Glomerular visceral epithelial cell (primary cell): ENCODE data around the gene SNX17.
"Not testable (repeated sequence)": the region's sequence is repeated elsewhere in the genome, so short reads cannot be mapped to it uniquely, and the experiment has no call there.

Source experiments
- DNase-seq: peaks from one replicate; pipeline ENCODE4 v3.0.0-alpha.2; 2016; ENCODE audit errors: extremely low spot score

SNX17 gene

GRCh38 chr2:27370026-27370815 lies at the start of gene SNX17, which contains the start of gene EIF2B4:
Gene SNX17, plus strand, starts transcription at chr2:27370616. Its CDS starts 128 bp downstream, at chr2:27370744.
Gene EIF2B4, minus strand, starts transcription at chr2:27370338. Its CDS starts 24 bp downstream, at chr2:27370314.
- peak; percentile 98 for DNase-seq

DNA sequence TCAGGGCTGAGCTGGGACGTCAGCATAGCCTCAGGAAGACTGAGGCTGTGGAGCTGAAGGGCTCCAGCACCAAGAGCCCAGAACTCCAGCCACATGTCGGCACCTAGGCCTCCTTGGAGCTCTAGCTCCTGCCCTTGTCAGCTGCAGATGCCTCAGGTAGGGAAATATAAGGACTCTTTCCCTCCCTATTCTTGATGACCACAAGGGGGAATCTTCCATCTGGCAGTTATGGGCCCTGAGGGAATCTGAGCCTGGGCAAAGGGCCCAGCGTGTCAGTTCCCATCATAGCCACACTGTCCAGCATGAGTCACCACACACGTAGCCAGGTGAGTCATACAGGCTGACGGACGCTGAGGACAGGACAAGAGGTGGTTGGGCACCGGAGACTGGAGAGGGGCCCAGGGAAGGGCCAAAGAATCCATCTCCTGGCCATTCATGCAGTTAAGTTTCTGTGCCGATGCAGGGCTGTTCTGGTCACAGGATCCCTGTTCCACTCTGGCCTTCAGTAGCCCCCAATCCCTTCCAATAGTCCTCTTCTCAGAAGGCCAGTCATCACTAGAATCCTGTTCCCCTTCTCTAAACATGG lies 49.4 kb upstream of the SNX17 start:
- DNase-seq: peak; percentile 98

DNA sequence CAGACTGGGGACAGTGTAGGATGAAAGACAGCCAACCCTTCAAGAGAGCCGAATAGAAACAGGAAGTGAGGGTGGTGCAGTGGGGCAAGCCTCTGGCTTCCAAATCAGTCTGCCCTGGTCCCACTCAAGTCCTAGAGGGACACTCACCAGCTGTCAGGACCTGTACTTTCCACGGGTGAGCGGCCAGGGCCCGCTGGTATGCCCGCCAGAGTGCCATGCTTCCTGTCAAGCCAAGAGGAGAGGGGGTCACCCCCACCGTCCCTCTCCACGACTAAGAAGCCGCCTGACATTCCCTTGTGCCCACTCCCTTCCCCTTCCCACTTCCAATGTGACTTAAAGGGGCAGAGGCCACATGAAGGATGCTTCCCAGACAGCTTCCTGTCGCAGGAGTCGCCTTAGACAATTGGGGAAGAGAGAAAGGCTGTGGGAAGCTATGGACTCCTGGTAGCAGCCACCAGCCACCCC lies 48.1 kb upstream of the SNX17 start:
- DNase-seq: peak; percentile 28

GRCh38 chr2:27322766-27323595 lies 47.4 kb upstream of the SNX17 start, which contains the start of gene MPV17:
Gene MPV17, minus strand, starts transcription at chr2:27323097. Its CDS starts 580 bp downstream, at chr2:27322517.
- DNase-seq: peak; percentile 89

- DNase-seq: peak; percentile 8
Measured at GRCh38 chr2:27323596-27324285, 46.7 kb upstream of the SNX17 start.

GRCh38 chr2:27324720-27325119 lies 45.7 kb upstream of the SNX17 start:
- no peak for DNase-seq

- no peak for DNase-seq
Measured at GRCh38 chr2:27335311-27335710, 35.1 kb upstream of the SNX17 start.

DNA sequence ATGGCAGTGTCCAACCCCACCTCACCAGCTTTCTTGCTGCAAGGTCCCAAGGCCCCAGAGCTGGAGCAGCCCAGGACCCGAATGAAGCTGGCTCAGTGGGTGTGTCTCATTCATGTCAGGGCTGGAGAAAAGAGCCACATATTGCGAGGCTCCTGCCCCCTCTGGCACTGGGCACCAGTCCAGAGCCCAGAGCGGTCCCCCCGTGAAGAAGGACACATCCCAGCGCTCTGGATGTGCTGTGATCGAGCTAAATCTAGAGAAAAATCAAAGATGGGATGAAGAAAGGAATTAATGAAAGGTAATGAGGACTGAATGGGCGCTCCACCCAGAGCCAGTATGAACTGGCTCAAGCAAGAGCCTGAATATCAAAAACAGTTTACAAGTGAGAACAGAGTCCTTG lies 34.2 kb upstream of the SNX17 start:
- DNase-seq: no peak

DNA sequence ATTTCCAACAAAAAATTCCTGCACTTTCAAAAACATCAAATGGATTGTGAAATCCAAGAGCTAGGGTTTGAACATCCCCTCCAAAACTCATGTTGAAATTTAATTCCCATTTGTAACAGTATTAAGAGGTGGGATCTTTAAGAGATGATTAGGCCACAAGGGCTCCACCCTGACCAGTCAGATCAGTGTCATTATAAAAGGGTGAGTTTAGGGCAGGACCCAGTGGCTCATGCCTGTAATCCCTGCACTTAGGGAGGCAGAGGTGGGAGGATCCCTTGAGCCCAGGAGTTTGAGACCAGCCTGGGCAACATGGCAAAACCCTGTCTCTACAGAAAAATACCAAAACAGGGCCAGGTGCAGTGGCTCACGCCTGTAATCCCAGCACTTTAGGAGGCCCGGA lies 22.8 kb upstream of the SNX17 start:
- no peak for DNase-seq

DNA sequence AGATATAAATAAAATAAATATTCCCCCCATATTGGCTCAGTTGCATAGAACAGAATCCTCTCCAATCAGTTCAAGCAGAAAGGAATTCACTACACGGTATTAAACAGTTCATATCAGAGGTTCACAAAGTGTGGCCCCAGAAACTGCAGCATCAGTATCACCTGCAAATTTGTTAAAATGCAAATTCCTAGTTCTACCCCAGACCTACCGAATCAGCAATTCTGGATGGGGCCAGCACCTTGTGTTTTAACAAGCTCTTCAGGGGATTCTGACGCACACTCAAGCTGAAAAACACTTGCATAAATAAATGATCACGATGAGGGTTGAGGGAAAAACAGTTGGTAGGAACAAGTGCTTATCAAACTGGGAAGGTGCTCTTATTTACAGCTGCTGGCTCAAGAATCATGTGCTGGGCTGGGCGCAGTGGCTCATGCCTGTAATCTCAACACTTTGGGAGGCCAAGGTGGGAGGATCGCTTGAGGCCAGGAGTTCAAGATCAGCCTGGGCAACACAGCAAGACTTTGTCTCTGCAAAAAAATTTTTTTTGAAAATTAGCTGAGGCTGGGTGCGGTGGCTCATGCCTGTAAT lies 20.2 kb upstream of the SNX17 start:
- DNase-seq: no peak

DNA sequence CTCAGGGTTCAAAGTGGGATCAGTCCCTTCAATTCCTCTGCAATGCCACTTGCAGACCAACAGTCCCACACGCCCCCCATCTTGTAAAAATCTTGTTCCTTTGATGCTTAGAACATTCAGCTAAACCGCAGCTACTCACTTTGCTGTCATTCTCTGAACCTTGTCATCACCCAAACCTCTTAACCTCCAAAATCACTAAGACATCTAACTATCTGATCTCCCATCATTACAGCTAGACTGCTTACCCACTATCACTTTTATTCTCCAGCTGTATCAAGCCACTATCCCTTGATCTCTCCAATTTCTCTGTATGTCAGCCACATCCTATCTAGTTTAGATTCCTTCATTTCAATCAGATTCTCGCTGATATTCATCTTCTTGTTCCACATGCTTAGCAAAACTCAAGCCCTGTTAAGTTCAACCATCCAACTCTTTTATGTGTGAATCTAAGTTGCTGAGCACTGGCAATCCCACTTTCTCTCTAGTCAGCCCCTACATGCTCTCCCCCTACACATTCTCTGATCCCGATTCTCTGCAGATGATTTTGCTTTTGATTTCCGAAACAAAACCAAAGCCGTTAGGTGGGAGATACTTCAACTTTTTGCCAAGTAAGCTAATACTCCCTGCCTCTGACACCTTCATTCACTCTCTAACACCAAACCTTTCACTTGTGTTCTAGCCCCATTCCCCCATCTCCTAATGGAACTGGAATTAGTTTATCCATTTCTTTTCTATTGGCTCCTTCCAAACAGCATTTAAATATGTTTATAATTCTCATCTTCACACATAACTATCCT lies 18.4 kb upstream of the SNX17 start:
- DNase-seq: no peak

DNA sequence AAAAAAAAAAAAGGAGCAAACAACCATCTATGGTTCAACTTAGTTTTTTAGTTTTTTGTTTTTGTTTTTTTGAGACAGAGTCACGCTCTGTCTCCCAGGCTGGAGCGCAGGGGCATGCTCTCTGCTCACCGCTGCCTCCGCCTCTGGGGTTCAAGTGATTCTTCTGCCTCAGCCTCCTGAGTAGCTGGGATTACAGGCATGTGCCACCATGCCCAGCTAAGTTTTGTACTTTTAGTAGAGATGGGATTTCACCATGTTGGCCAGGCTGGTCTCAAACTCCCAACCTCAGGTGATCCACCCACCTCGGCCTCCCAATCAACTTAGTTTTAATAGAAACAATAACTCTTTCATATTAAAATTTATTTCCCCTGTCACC lies 17.0 kb upstream of the SNX17 start:
- DNase-seq: not testable (repeated sequence)

- DNase-seq: no peak
Measured at GRCh38 chr2:27353762-27354596, 16.4 kb upstream of the SNX17 start.

GRCh38 chr2:27354597-27354927 lies 15.9 kb upstream of the SNX17 start:
- DNase-seq: no peak

- DNase-seq: peak; percentile 53
Measured at GRCh38 chr2:27356056-27356381, 14.4 kb upstream of the SNX17 start.

- peak; percentile 95 for DNase-seq
Measured at GRCh38 chr2:27356382-27357181, 13.8 kb upstream of the SNX17 start, which contains the start of gene GTF3C2. Gene GTF3C2, minus strand, starts transcription at chr2:27356764. Its CDS starts 13,210 bp downstream, at chr2:27343554.

DNA sequence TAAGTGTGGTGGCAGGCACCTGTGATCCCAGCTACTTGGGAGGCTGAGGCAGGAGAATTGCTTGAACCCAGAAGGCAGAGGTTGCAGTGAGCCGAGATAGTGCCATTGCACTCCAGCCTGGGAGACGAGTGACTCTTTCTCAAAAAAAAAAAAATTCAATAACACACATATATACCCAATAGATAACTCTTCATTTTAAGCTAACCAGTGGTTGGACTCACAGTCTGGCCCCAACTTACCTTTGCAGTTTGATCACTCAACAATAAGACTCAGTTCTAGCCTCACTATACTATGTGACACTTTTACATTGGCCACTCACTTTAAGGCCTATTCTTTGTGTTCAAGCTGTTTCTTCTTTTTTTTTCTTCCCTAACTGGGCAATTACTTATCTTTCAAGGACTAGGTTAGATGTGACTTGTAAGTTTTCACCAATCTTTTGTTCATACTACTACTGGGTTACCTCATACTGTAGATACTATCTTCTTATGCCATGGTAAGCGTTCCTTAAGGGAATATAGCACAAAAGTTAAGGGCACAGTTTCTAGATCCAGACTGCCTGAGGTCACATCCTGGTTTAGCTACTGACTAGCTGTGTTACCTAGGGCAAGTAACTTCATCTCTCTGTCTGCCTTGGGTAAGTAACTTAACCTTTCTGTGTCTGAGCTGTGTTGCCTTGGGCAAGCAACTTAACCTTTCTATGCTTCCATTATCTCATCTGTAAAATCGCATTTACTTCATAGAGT lies 7.6 kb upstream of the SNX17 start:
- DNase-seq: no peak

DNA sequence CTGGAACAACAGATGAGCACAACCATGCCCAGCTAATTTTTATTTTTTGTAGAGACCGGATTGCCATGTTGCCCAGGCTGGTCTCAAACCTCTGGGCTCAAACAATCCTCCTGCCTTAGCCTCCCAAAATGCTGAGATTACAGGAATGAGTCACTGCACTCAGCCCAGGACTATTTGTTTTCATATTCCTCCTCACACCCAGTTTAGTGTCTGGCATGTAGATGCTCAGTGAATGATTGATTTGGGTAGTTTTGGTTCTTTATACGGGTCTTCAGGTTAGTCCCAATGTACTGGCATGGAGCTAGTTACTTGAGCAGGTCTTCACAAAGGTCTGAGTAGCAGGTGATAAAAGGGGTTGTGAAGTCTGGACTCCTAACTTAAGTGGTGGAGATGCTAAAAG lies 6.5 kb upstream of the SNX17 start:
- no peak for DNase-seq
